HCT116 (cell line): Measurements from ENCODE around the gene DGKZ.

Source experiments
- ATF3 ChIP-seq: IDR thresholded peaks from 2 replicates; pipeline ENCODE4 v1.6.1; 2012
- CEBPB ChIP-seq: IDR thresholded peaks from 2 replicates; pipeline ENCODE4 v1.6.1; 2012; ENCODE audit warnings: low read depth
- CTCF ChIP-seq, 3 experiments: fragments of 200-600 bp in 1 of 3; sonication (generic) in 1 of 3; IDR thresholded peaks in 2 of 3; conservative IDR thresholded peaks in 1 of 3; 2 replicates each; pipeline ENCODE4 v1.5.1; 2012 to 2017; ENCODE audit warnings: low read depth in 2 of 3, low read length in 2 of 3, antibody characterized with exemption in 1 of 3, borderline replicate concordance in 1 of 3, control low read depth in 1 of 3, mild to moderate bottlenecking in 1 of 3, mixed read lengths in 1 of 3, mixed run types in 1 of 3, moderate library complexity in 1 of 3; ENCODE audit not compliant: insufficient read depth in 1 of 3
- EZH2 ChIP-seq: fragments of 200-600 bp; sonication (generic); IDR thresholded peaks from 2 replicates; pipeline ENCODE4 v1.6.1; 2017; ENCODE audit warnings: antibody characterized with exemption, mixed run types
- EZH2phosphoT487 ChIP-seq: fragments of 200-600 bp; IDR thresholded peaks from 2 replicates; pipeline ENCODE4 v1.6.1; 2018; ENCODE audit warnings: antibody characterized with exemption, borderline replicate concordance
- MAX ChIP-seq: IDR thresholded peaks from 2 replicates; pipeline ENCODE4 v1.6.1; 2012
- POLR2A ChIP-seq: IDR thresholded peaks from 2 replicates; pipeline ENCODE4 v1.7.0; 2011; ENCODE audit warnings: borderline replicate concordance; ENCODE audit not compliant: insufficient read depth, insufficient read length; ENCODE audit errors: extremely low read depth
- POLR2AphosphoS5 ChIP-seq: IDR thresholded peaks from 2 replicates; pipeline ENCODE4 v1.6.1; 2011; ENCODE audit warnings: mild to moderate bottlenecking, low read depth, low read length, moderate library complexity
- RAD21 ChIP-seq: IDR thresholded peaks from 2 replicates; pipeline ENCODE4 v1.6.1; 2012; ENCODE audit warnings: low read depth, mild to moderate bottlenecking
- SP1 ChIP-seq: IDR thresholded peaks from 2 replicates; pipeline ENCODE4 v1.6.1; 2012; ENCODE audit warnings: low read depth
- ZNF274 ChIP-seq: fragments of 200-500 bp; sonication (Bioruptor generic); IDR thresholded peaks from 2 replicates; pipeline ENCODE4 v1.6.1; 2014; ENCODE audit warnings: mild to moderate bottlenecking, low read depth, low read length, inconsistent platforms

DNA sequence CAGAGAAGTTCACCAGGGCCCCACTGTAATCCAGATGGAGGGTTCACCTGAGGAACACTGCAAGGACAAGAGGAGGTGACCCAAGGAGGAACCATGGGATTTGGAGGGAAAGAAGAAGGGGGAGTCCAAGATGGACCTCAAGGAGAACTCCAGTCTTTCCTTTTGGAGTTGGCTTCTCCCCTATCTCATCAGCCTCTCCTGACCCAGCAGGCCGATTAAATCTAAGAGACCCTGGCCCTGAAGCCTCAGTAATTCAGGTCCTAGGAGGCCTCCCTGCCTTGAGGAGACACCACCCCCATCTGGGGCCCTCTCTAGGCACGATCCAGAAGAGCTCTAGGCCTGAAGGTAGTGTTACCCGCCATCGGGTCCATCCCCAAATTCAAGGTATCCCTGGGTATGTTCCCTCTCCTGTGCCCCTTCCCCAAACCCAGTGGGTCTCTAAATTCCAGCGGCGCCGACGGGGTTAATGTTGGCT, 15.1 kb upstream of the DGKZ start:
- TF ChIP-seq CTCF (IDR thresholded peaks at IDR 0.05 in 2 of 3, conservative IDR thresholded peaks at IDR 0.05 in 1 of 3; ENCODE audit: borderline replicate concordance in 1 of 3, insufficient read depth in 1 of 3, low read depth in 2 of 3, low read length in 2 of 3), result no peak
- no peak for TF ChIP-seq ZNF274
- TF ChIP-seq CEBPB, result no peak
- no peak for TF ChIP-seq ATF3
- TF ChIP-seq SP1, result no peak
- TF ChIP-seq POLR2A, result no peak
- no peak for TF ChIP-seq MAX
- TF ChIP-seq POLR2AphosphoS5, result no peak
- TF ChIP-seq EZH2phosphoT487, result no peak
- TF ChIP-seq EZH2, result no peak
- TF ChIP-seq RAD21, result no peak
